Right atrium auricular region (tissue), 2 donors: ENCODE results near the gene GPR17. TPM values are rescaled to one million over a fixed set of nuclear protein-coding genes. Genes with fewer than 3 reads are reported as not detected.

Experiments used
- DNase-seq: peaks from one replicate; pipeline ENCODE4 v3.0.0-alpha.2; 2019; ENCODE audit warnings: low spot score
- H3K27ac ChIP-seq, 2 donors: fragments of 200-600 bp; sonication (generic); 1 replicate in 1 of 2; 2 replicates in 1 of 2; pipeline ENCODE4 v1.5.1; 2016 to 2019
- H3K27me3 ChIP-seq, 2 donors: fragments of 200-600 bp; sonication (generic); one replicate each; pipeline versions ENCODE4 v1.5.1 to v1.6.0; 2017 to 2019
- H3K36me3 ChIP-seq: fragments of 200-600 bp; sonication (generic); one replicate; pipeline ENCODE4 v1.5.1; 2016
- H3K4me1 ChIP-seq, 2 donors: fragments of 200-600 bp; sonication (generic); one replicate each; pipeline versions ENCODE4 v1.5.1 to v1.6.0; 2017 to 2019
- H3K4me3 ChIP-seq, 2 donors: fragments of 200-600 bp; sonication (generic); 1 replicate in 1 of 2; 2 replicates in 1 of 2; pipeline ENCODE4 v1.5.1; 2017 to 2019; ENCODE audit warnings: mild to moderate bottlenecking in 1 of 2, moderate library complexity in 1 of 2
- H3K9me3 ChIP-seq, 2 donors: fragments of 200-600 bp; sonication (generic); one replicate each; pipeline ENCODE4 v1.5.1; 2019
- CTCF ChIP-seq, 2 donors: fragments of 200-600 bp; sonication (generic); IDR thresholded peaks; one replicate each; pipeline ENCODE4 v1.5.1; 2019; ENCODE audit warnings: antibody characterized with exemption in 2 of 2
- total RNA-seq, 2 donors: library from RNA; depleted of rRNA; stranded (reverse); fragments of >200 nt; gene quantifications; one replicate each; pipeline ENCODE4 v1.1.0, GENCODE V29; 2016

Gene GPR17
- total RNA-seq, result under 1 TPM in 1 of 2 donors, not detected in 1; 0.24 TPM

GRCh38 chr2:127645395-127646291 is at the start of gene GPR17:
GPR17 (plus strand) TSS chr2:127646153; CDS start chr2:127650736, 4,583 bp downstream.
- peaks cover 53% of the 10 kb centered on the region for H3K36me3 ChIP-seq
- H3K9me3 ChIP-seq, result no peaks in the 10 kb centered on the region
- no peak within 1 kb of the TSS for H3K4me3 ChIP-seq
- peaks cover 0 to 83% of the 10 kb centered on the region in 2 donors for H3K4me1 ChIP-seq
- H3K27me3 ChIP-seq, result no peaks in the 10 kb centered on the region
- peak within 1 kb of the TSS; percentile 65 to 78 for H3K27ac ChIP-seq
- DNase-seq, result no peak
- no peak for TF ChIP-seq CTCF (IDR thresholded peaks at IDR 0.05)

DNA sequence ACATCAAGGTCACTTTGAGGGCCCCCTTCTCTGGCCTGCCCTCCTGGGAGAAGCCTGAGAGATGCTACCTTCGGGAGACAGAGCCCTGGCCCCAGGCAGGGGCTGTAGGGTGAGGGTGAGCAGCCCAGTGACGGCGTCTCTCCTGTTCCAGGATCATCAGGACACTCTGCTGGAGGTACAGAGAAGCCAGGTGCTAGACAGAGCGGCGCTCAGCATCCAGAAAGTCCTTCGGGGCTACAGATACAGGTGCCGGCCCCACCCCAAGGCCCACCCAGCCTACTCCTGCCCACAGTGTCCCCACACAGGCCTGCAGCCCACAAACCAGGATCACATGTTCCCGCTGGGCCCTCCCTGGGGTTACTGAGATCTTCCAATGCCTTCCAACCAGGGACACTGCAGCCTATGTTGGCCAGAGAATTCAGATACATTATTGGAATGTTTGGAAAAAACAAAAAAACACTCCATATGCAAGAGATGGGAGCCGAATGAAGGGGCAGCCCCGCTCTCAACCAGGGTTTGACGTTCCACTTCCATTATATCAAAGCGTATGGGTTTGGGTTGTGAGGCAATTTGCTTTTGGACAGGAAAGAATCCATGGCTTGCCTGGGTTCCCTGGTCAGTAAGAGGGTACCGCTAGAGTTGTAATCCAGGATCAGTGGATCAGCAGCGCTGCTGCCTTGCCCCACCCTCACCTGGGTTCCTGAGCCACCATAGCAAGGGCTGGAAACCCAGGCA is 49.5 kb upstream of the GPR17 start:
- no peaks in the 10 kb centered on the region for H3K4me1 ChIP-seq
- no peaks in the 10 kb centered on the region for H3K9me3 ChIP-seq
- no peaks in the 10 kb centered on the region for H3K27me3 ChIP-seq
- no peak overlapping the region for H3K4me3 ChIP-seq
- no peak overlapping the region for H3K27ac ChIP-seq
- DNase-seq, result no peak
- no peak for TF ChIP-seq CTCF (IDR thresholded peaks at IDR 0.05)
- no peaks in the 10 kb centered on the region for H3K36me3 ChIP-seq

DNA sequence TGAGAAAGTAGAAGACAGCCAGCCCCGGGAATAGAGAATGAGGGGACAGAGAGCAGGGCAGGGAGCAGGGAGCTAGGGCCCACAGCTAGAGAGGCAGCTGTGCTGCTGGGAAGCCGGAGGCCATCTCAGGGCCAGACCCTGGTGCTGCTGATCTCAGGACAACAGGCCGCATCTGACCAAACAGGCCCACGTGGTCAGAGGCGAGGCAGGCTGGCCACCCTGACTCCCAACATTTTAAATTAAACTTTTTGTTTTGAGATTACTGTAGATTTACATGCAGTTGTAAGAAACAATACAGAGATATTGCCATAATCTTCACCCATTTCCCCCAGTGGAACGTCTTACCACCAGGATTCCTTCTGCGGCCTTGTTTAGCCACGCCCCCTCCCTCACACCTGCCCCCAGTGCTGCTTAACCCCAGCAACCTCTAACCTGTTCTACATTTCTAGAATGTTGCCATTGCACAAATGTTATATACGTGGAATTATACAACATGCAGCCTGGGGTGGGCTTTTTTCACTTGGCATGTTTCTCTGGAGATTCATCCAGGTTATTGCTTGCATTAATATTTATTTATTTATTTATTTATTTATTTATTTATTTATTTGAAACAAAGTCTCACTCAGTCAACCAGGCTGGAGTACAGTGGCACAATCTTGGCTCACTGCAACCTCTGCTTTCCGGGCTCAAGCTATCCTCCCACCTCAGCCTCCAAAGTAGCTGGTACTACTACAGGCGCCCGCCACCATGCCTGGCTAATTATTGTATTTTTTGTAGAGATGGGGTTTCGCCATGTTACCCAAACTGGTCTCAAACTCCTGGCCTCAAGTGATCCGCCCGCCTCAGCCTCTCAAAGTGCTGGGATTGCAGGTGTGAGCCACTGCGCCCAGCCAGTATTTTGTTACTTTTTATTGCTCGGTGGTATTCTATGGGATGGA is 48.6 kb upstream of the GPR17 start:
- no peak for DNase-seq
- no peak for TF ChIP-seq CTCF (IDR thresholded peaks at IDR 0.05)
- Histone ChIP-seq H3K27me3 (no peaks in the 10 kb centered on the region), H3K36me3 (no peaks in the 10 kb centered on the region), H3K4me3 (no peak overlapping the region), H3K27ac (no peak overlapping the region), H3K9me3 (no peaks in the 10 kb centered on the region), H3K4me1 (no peaks in the 10 kb centered on the region)

DNA sequence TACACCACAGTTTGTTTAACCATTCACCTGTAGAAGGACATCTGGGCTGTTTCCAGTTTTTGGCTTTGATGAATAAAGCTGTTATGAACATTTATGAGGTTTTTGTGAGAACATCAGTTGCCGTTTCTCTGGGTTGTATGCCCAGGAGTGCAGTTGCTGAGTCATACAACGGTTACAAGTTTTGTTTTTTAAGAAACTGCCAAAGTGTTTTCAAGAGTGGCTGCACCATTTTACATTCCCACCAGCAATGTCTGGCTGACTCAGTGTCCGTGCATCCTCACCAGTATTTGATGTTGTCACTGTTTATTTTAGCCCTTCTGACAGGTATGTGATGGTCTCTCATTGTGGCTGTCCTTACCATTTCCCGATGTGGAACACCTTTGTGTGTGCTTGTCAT is 48.0 kb upstream of the GPR17 start:
- H3K36me3 ChIP-seq, result no peaks in the 10 kb centered on the region
- H3K27ac ChIP-seq, result no peak overlapping the region
- H3K27me3 ChIP-seq, result no peaks in the 10 kb centered on the region
- TF ChIP-seq CTCF (IDR thresholded peaks at IDR 0.05), result no peak
- H3K4me3 ChIP-seq, result no peak overlapping the region
- no peak for DNase-seq
- no peaks in the 10 kb centered on the region for H3K4me1 ChIP-seq
- H3K9me3 ChIP-seq, result peaks cover 0 to 2% of the 10 kb centered on the region in 2 donors

DNA sequence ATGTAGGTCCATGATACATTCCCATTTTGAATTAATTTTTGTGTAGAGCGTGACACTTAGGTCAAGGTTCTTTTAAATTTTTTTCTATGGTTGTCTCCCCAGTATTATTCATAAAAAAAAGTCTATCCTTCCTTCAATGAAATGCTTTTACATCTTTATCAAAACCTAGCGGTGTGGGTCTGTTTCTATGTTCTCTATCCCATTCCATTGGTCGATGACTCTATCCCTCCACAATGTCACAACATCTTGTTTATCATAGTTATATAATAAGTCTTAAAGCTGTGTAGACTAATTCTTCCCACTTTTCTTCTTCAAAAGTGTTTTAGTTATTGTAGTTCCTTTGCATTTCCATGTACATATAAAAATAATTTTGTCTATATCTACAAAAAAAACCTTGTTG is 47.2 kb upstream of the GPR17 start:
- Histone ChIP-seq H3K4me1 (no peaks in the 10 kb centered on the region), H3K27ac (no peak overlapping the region), H3K36me3 (no peaks in the 10 kb centered on the region), H3K9me3 (peaks cover 0 to 7% of the 10 kb centered on the region in 2 donors), H3K4me3 (no peak overlapping the region), H3K27me3 (no peaks in the 10 kb centered on the region)
- no peak for DNase-seq
- TF ChIP-seq CTCF (IDR thresholded peaks at IDR 0.05), result no peak
